ENCODE results near the gene SPHK2. TPM values are rescaled to one million over a fixed set of nuclear protein-coding genes. Genes with fewer than 3 reads are reported as not detected.

SPHK2 gene
- total and polyA plus RNA-seq, 12 donors, result 4.3 to 29.9 (median 16.8) TPM

DNA sequence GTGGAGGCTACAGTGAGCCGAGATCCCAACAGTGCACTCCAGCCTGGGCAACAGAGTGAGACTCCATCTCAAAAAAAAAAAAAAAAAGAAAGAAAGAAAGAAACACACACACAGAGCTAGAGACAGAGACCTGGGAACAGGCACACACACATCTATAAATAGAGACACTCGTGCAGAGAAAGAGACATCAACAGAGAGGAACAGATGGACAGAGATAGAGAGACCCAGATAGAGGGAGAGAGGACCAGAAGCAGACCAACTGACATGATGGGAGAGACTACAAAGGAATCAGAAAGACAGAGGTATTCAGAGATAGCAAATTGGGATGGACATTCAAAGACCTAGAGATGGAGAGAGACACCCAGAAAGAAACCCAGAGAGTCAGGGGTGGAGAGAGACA lies 28.8 kb downstream of the SPHK2 start:
- Histone ChIP-seq H3K27ac (no peak overlapping the region), H3K4me3 (no peak overlapping the region), H3K27me3 (no peaks in the 10 kb centered on the region), H3K36me3 (replicated peaks in 1 of 2) (no peaks in the 10 kb centered on the region), H3K9me3 (replicated peaks in 1 of 3) (no peaks in the 10 kb centered on the region), H3K4me1 (replicated peaks in 1 of 2) (peaks cover 11 to 13% of the 10 kb centered on the region in 2 donors)
- TF ChIP-seq, protein P1, sequence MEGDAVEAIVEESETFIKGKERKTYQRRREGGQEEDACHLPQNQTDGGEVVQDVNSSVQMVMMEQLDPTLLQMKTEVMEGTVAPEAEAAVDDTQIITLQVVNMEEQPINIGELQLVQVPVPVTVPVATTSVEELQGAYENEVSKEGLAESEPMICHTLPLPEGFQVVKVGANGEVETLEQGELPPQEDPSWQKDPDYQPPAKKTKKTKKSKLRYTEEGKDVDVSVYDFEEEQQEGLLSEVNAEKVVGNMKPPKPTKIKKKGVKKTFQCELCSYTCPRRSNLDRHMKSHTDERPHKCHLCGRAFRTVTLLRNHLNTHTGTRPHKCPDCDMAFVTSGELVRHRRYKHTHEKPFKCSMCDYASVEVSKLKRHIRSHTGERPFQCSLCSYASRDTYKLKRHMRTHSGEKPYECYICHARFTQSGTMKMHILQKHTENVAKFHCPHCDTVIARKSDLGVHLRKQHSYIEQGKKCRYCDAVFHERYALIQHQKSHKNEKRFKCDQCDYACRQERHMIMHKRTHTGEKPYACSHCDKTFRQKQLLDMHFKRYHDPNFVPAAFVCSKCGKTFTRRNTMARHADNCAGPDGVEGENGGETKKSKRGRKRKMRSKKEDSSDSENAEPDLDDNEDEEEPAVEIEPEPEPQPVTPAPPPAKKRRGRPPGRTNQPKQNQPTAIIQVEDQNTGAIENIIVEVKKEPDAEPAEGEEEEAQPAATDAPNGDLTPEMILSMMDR (IDR thresholded peaks at IDR 0.05), result no peak
- TF ChIP-seq POLR2A (IDR thresholded peaks at IDR 0.05), result no peak
- 64 to 75% (median 69%) methylated on average over 2 of the region's 2 CpGs for WGBS, 4 donors
- intact Hi-C loops (cut with DNase I), result loop anchor here in 1 of 2 donors (10.0 kb wide), 1 partner anchor 197 kb away; no protein-coding TSS in a partner anchor
- no peak for DNase-seq

GRCh38 chr19:48650974-48651682 lies 31.8 kb downstream of the SPHK2 start:
- DNase-seq, result no peak
- Histone ChIP-seq H3K36me3 (replicated peaks in 1 of 2) (no peaks in the 10 kb centered on the region), H3K27me3 (no peaks in the 10 kb centered on the region), H3K4me1 (replicated peaks in 1 of 2) (no peaks in the 10 kb centered on the region), H3K27ac (no peak overlapping the region), H3K9me3 (replicated peaks in 1 of 3) (no peaks in the 10 kb centered on the region), H3K4me3 (no peak overlapping the region)
- no peak for TF ChIP-seq POLR2A (IDR thresholded peaks at IDR 0.05)
- TF ChIP-seq, protein P1 (IDR thresholded peaks at IDR 0.05), result no peak
- WGBS, 4 donors, result 84 to 93% (median 91%) methylated on average over 12 of the region's 12 CpGs
- intact Hi-C loops (cut with DNase I), result no loop called here

GRCh38 chr19:48651683-48652048 lies 32.4 kb downstream of the SPHK2 start:
- H3K27ac ChIP-seq, result no peak overlapping the region
- no peak for DNase-seq

DNA sequence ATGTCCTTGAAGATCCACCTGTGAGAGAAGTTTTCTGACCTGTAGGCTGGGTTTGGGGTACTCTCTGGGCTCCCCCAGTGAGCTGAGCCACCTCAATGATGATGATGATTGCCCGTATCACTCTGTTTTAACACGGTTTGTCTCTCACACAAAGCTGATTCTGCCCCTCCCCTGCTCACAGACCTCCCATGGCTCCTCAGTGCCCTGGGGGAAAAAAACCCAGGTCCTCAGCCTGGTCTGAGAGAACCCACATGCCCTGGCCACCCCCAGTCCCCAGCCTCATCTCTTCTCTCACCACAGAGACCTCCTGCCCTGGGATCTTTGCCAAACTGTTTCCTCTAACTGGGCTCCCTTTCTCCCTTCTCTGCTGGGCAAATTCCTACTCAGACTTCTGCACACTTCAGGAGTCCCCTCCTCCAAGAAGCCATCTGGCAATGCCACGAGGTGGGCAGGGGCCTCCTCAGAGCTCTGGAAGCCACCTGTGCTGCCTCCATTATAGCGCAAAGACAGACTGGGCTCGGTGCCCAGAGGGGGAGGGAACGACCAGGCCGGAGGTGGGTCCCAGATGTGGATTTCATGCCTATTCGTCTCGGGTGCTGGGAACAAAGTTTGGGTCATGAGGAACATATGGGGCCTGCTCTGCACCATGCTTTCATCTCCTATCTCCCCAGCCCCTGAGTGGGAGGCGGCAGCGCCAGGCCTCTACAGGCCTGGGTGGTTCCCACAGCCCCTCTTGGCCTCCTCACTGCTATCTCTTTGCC lies 35.2 kb downstream of the SPHK2 start:
- DNase-seq, result no peak
- Histone ChIP-seq H3K4me1 (replicated peaks in 1 of 2) (no peaks in the 10 kb centered on the region), H3K4me3 (no peak overlapping the region), H3K27me3 (no peaks in the 10 kb centered on the region), H3K27ac (no peak overlapping the region), H3K36me3 (replicated peaks in 1 of 2) (no peaks in the 10 kb centered on the region), H3K9me3 (replicated peaks in 1 of 3) (no peaks in the 10 kb centered on the region)
- intact Hi-C loops (cut with DNase I), result no loop called here
- TF ChIP-seq, protein P1 (IDR thresholded peaks at IDR 0.05), result no peak
- no peak for TF ChIP-seq POLR2A (IDR thresholded peaks at IDR 0.05)
- 45 to 62% (median 48%) methylated on average over 8 to 11 of the region's 11 CpGs for WGBS, 4 donors

More at GRCh38 chr19:48651683-48652048, 32.4 kb downstream of the SPHK2 start:
- TF ChIP-seq POLR2A (IDR thresholded peaks at IDR 0.05), result no peak
- TF ChIP-seq, protein P1 (IDR thresholded peaks at IDR 0.05), result no peak
- no peaks in the 10 kb centered on the region for H3K9me3 ChIP-seq (replicated peaks in 1 of 3)
- no peaks in the 10 kb centered on the region for H3K4me1 ChIP-seq (replicated peaks in 1 of 2)
- no peak overlapping the region for H3K4me3 ChIP-seq
- intact Hi-C loops (cut with DNase I), result no loop called here
- H3K36me3 ChIP-seq (replicated peaks in 1 of 2), result no peaks in the 10 kb centered on the region
- WGBS, 4 donors, result 76 to 99% (median 93%) methylated on average over 2 to 5 of the region's 5 CpGs
- no peaks in the 10 kb centered on the region for H3K27me3 ChIP-seq

All from adrenal gland (tissue), 12 donors.